Thoracic aorta (tissue), 2 donors: ENCODE measurements around the gene NRXN3. TPM values are rescaled to one million over a fixed set of nuclear protein-coding genes. Genes with fewer than 3 reads are reported as not detected.

ENCODE experiments used
- ATAC-seq: fragments of 150-250 bp; one replicate; pipeline ENCODE4 v1.8.0; 2017; ENCODE audit warnings: low read depth; ENCODE audit not compliant: insufficient number of reproducible peaks, low FRiP score
- DNase-seq: peaks from one replicate; pipeline ENCODE4 v3.0.0-alpha.2; 2020; ENCODE audit warnings: low spot score
- H3K27ac ChIP-seq, 2 donors: fragments of 200-600 bp; sonication (generic); 1 replicate in 1 of 2; 2 replicates in 1 of 2; pipeline ENCODE4 v1.5.1; 2016; ENCODE audit warnings: mild to moderate bottlenecking in 2 of 2, moderate library complexity in 2 of 2
- H3K27me3 ChIP-seq: fragments of 200-600 bp; sonication (generic); replicated peaks from 2 replicates; pipeline ENCODE4 v1.6.0; 2016; ENCODE audit warnings: mild to moderate bottlenecking; ENCODE audit not compliant: insufficient read depth
- H3K36me3 ChIP-seq: fragments of 200-600 bp; sonication (generic); one replicate; pipeline ENCODE4 v1.5.1; 2016
- H3K4me1 ChIP-seq, 2 donors: fragments of 200-600 bp; sonication (generic); 1 replicate in 1 of 2; 2 replicates in 1 of 2; pipeline versions ENCODE4 v1.5.1 to v1.6.0; 2016; ENCODE audit warnings: low read depth in 2 of 2, mild to moderate bottlenecking in 1 of 2; ENCODE audit not compliant: control insufficient read depth in 1 of 2
- H3K4me3 ChIP-seq: fragments of 200-600 bp; sonication (generic); 2 replicates; pipeline ENCODE4 v1.5.1; 2016; ENCODE audit warnings: mild to moderate bottlenecking
- H3K9me3 ChIP-seq: fragments of 200-600 bp; sonication (generic); 2 replicates; pipeline ENCODE4 v1.5.1; 2016
- total RNA-seq, 2 donors: library from RNA; depleted of rRNA; stranded (reverse); fragments of >200 nt; gene quantifications; one replicate each; pipeline versions ENCODE4 v1.1.0 to v1.2.3, GENCODE V29; 2016
- TF ChIP-seq, protein P1 (sequence below): fragments of 200-600 bp; sonication (generic); IDR thresholded peaks from one replicate; pipeline ENCODE4 v1.5.1; 2019; ENCODE audit warnings: antibody characterized with exemption

The NRXN3 gene
- total RNA-seq, 2 donors from 2014 or later: 5.6 to 33.3 TPM

DNA sequence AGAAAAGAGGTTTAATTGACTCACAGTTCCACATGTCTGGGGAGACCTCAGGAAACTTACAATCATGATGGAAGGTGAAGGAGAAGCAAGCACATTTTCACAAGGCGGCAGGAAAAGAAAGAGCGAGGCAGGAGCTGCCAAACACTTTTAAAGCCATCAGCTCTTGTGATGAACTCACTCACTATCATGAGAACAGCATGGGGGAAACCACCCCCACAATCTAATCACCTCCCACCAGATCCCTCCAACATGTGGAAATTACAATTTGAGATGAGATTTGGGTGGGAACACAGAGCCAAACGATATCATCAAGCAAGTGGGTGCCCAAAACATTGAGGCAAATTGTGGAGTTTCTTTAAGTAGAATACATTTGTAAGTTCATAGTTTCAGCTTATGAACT, 1083.4 kb downstream of the NRXN3 start:
- TF ChIP-seq, protein P1, sequence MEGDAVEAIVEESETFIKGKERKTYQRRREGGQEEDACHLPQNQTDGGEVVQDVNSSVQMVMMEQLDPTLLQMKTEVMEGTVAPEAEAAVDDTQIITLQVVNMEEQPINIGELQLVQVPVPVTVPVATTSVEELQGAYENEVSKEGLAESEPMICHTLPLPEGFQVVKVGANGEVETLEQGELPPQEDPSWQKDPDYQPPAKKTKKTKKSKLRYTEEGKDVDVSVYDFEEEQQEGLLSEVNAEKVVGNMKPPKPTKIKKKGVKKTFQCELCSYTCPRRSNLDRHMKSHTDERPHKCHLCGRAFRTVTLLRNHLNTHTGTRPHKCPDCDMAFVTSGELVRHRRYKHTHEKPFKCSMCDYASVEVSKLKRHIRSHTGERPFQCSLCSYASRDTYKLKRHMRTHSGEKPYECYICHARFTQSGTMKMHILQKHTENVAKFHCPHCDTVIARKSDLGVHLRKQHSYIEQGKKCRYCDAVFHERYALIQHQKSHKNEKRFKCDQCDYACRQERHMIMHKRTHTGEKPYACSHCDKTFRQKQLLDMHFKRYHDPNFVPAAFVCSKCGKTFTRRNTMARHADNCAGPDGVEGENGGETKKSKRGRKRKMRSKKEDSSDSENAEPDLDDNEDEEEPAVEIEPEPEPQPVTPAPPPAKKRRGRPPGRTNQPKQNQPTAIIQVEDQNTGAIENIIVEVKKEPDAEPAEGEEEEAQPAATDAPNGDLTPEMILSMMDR: no peak
- H3K4me3 ChIP-seq: no peak overlapping the region
- H3K4me1 ChIP-seq: no peaks in the 10 kb centered on the region
- DNase-seq: no peak
- H3K9me3 ChIP-seq: no peaks in the 10 kb centered on the region
- H3K36me3 ChIP-seq: no peaks in the 10 kb centered on the region
- no peak for ATAC-seq
- no peaks in the 10 kb centered on the region for H3K27me3 ChIP-seq
- H3K27ac ChIP-seq: no peak overlapping the region

DNA sequence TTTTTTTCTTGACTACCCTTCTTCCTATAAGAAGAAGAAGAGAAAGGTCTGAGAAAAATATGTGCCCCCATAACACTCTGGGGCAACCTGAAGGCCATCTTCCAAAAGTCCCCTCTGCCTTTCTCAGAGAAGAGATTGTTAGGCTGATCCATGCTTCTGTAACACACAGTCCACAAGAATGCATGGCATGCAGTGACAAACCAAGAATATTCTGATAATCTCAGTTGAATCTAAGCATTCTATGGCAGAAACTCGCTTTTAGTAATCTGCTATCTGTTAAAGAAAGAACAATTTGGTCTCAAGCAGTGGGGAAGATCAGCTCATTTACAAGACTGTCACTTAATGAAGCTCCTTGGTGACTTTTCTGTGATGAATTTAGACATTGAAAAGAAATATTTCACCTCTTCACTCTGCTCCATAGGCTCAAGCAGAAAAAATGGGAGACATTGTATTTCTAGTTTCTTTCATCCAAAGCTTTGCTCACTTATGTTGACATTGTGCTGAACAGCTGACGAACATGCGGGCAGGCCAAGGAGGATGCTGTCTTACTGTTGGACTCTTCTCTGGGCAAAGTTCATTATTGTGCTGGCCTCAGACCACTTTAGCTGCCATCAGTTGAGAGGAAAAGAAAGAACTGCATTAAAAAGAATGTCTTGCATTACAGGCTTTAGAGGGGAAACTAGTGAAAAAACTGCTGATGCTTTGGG, 1084.0 kb downstream of the NRXN3 start:
- ATAC-seq (no peak), DNase-seq (no peak)
- Histone ChIP-seq H3K27ac (no peak overlapping the region), H3K27me3 (no peaks in the 10 kb centered on the region), H3K4me3 (no peak overlapping the region), H3K4me1 (no peaks in the 10 kb centered on the region), H3K9me3 (no peaks in the 10 kb centered on the region), H3K36me3 (no peaks in the 10 kb centered on the region)
- TF ChIP-seq, protein P1: no peak

GRCh38 chr14:79256380-79256779, 1086.2 kb downstream of the NRXN3 start:
- no peak for DNase-seq
- TF ChIP-seq, protein P1: no peak
- Histone ChIP-seq H3K36me3 (no peaks in the 10 kb centered on the region), H3K9me3 (no peaks in the 10 kb centered on the region), H3K27me3 (no peaks in the 10 kb centered on the region), H3K27ac (no peak overlapping the region), H3K4me3 (no peak overlapping the region), H3K4me1 (no peaks in the 10 kb centered on the region)
- ATAC-seq: no peak

- H3K9me3 ChIP-seq: no peaks in the 10 kb centered on the region
- TF ChIP-seq, protein P1: no peak
- H3K27me3 ChIP-seq: no peaks in the 10 kb centered on the region
- ATAC-seq: no peak
- H3K4me3 ChIP-seq: no peak overlapping the region
- H3K27ac ChIP-seq: no peak overlapping the region
- H3K36me3 ChIP-seq: no peaks in the 10 kb centered on the region
- H3K4me1 ChIP-seq: no peaks in the 10 kb centered on the region
- DNase-seq: no peak
These were observed 1090.2 kb downstream of the NRXN3 start for GRCh38 chr14:79260406-79260805.

- no peaks in the 10 kb centered on the region for H3K4me1 ChIP-seq
- H3K27me3 ChIP-seq: no peaks in the 10 kb centered on the region
- H3K4me3 ChIP-seq: no peak overlapping the region
- TF ChIP-seq, protein P1: no peak
- DNase-seq: no peak
- no peaks in the 10 kb centered on the region for H3K9me3 ChIP-seq
- H3K36me3 ChIP-seq: no peaks in the 10 kb centered on the region
- no peak for ATAC-seq
- H3K27ac ChIP-seq: no peak overlapping the region
These were observed 1095.3 kb downstream of the NRXN3 start for GRCh38 chr14:79265366-79265946.
